Measurements from ENCODE around the gene SLC39A10.

SLC39A10 gene

GRCh38 chr2:195733831-195734230 is 76.8 kb downstream of the SLC39A10 start:
- no peak for DNase-seq

DNA sequence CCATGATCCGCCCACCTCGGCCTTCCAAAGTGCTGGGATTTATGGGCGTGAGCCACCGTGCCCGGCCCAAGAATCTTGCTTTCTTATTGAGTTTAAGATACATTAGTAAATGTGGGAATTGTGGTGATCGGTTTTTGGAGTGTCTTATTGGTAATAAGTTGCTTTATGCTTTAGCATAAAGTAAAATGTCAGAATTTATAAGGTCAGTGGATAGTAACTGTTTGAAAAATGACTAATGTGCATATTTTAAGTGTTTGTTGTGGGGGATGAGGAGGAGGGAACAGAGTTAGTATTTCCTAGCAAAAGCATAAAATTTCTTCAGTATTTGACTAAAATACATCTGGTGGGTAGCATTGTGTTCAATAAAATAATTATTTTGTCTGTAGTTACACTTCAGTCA is 77.4 kb downstream of the SLC39A10 start:
- DNase-seq: no peak

- DNase-seq: no peak
Measured at GRCh38 chr2:195734931-195735330, 77.9 kb downstream of the SLC39A10 start.

DNA sequence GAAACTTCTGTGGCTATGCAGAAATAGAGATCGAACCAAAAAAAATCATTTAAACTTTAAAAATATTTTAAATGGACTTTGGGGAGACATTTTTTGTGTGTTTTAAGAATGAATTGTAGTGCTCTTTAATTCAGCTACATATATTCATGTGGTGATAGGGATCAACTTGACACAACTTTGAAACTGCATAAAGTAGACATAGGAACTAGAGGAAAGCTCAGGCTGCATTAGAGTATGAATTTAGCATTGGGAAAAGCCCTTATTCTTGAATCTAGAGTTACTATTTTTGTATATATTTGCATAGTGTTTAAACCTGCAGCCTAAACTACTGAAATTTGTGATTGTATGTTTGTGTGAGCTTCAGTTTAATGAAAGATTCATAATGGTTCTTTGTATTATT is 78.3 kb downstream of the SLC39A10 start:
- DNase-seq: no peak

DNA sequence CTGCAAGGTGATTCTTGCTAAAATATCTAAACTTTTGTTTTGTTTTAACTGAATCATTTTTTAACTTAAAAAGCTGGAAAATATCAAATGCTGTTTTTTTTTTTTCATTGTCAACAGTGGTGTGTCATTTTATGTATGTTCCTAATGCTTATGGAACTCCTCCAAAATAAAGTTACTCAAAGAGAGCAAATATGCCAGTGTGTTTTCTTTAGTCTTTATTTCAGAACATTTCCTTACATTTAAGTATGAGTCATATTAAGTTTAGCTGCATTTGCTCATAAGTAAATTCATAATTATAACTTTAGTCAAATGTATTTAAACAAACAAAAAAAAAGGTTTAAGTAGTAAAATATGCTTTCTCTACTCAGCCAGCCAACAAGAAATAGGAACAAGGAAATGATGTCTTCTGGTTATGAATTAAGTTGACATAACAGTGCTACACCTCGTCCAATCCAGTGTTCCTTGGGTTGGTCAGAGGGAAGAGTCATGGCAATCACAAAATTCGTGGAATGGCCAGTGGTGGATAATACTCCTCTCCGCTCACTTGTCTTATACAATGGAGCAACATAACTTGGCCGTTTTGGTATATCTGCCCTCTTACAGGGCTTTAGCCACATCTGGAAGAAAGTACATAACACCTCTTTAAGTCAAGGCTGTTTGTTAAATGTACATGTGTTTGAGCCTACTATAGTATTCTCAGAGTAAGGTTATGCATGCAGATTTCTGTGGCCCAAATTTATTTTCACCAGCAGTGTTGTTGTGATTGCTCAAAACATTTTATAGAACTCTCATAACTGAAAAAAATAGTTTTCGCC is 80.7 kb downstream of the SLC39A10 start:
- no peak for DNase-seq

DNA sequence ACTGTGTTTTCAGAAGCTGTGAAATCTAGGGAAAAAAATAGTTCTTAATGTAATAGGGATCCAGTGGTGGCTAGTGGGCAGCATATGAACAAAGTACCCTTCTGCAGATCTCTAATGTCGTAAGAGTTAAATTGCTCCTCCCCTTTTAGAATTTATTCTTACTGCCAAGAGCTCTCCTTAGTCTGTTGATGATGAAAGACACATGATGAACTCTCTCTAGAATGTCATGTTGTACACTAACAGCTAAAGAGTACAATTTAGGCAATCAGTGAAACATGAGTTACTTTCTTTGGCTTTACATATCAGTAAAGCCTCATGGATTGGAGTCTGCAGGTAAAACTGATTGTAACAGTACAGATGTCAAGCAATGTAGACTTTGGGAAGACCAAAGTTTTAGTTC is 84.2 kb downstream of the SLC39A10 start:
- no peak for DNase-seq

- no peak for DNase-seq
Measured at GRCh38 chr2:195756218-195756942, 99.4 kb downstream of the SLC39A10 start.

DNA sequence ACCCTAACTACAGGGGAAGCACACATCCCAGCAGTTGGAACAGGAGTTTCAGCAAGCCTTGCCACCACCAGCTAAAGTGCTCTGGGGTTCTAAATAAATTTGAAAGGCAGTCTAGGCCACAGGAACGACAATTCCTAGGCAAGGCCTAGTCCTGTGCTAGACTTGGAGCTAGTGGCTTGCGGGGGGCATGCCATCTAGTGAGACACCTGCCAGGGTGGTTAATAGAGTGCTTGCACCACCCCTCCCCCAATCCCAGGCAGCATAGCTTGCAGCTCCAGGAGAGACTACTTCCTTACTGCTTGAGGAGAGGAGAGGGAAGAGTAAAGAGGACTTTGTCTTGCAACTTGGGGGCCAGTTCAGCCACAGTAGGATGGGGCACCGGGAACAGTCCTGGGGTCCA is 101.8 kb downstream of the SLC39A10 start:
- DNase-seq: no peak

DNA sequence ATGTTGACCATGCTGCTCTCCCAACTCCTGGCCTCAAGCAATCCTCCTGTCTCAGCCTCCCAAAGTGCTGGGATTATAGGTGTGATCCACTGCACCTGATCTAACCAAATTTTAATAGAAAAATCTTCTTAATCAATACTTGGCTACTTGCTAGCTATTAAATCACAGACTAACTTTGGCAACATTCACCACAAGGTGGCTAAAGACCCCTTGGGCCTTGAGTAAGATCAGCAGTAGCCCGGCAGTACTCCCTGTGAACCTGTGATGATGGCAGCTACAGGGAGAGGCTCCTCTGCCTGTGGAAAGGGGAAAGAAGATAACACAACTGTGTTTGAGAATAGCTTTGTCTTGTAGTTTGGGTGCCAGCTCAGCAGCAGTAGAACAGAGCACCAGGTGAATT is 102.9 kb downstream of the SLC39A10 start:
- no peak for DNase-seq

DNA sequence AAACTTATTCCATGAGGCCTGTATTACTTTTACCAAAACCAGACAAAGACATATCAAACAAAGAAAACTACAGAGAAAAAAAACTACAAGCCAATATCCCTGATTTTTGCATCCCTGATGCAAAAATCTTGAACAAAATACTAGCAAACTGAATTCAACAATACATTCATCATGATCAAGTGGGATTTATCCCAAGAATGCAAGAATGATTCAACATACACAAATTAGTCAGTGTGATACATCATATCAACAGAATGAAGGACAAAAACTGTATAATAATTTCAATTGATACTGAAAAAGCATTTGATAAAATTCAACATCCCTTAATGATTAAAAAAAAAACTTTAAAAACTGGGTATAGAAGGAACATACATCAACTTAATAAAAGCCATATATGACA is 106.8 kb downstream of the SLC39A10 start:
- no peak for DNase-seq

- no peak for DNase-seq
Measured at GRCh38 chr2:195766691-195767090, 109.7 kb downstream of the SLC39A10 start.

GRCh38 chr2:195768431-195768830 is 111.4 kb downstream of the SLC39A10 start:
- no peak for DNase-seq

DNA sequence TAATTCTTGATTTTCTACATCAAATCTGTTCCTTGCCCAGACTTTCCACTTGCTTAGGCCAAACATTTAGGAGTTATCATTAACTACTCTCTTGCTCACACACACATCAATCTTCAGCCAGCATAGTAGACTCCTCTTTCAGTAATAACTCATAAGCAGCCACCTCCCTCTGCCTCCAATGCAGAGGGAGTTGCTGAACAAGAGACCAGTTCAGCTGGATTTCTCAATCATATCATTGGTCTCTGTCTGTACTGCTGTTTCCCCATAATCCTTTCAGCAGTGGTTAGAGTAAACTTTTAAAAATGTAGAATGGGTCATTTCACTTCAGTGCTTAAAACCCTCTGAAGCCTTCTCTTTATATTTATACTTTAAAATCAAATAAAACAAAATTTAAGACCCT is 112.9 kb downstream of the SLC39A10 start:
- DNase-seq: no peak

DNA sequence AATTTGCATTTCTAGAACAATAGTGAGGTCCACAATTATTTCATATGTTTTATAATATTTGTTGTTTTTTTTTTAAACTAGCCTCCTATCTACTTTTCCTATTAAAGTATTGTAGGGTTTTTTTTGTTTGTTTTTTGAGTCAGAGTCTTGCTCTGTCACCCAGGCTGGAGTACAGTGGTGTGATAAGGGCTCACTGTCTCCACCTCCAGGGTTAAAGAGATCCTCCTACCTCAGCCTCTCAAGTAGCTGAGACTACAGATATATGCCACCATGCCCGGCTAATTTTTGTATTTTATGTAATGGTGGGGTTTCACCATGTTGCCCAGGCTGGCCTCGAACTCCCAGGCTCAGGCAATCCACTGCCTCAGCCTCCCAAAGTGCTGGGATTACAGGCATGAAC is 122.5 kb downstream of the SLC39A10 start:
- no peak for DNase-seq

GRCh38 chr2:195782156-195782555 is 125.1 kb downstream of the SLC39A10 start:
- no peak for DNase-seq
